ENCODE data around the gene SMIM32. TPM values are rescaled to one million over a fixed set of nuclear protein-coding genes. Genes with fewer than 3 reads are reported as not detected.

SMIM32 gene
- total and polyA plus RNA-seq, 2 of the 4 experiments (the other 2 are of a cell fraction): not detected

DNA sequence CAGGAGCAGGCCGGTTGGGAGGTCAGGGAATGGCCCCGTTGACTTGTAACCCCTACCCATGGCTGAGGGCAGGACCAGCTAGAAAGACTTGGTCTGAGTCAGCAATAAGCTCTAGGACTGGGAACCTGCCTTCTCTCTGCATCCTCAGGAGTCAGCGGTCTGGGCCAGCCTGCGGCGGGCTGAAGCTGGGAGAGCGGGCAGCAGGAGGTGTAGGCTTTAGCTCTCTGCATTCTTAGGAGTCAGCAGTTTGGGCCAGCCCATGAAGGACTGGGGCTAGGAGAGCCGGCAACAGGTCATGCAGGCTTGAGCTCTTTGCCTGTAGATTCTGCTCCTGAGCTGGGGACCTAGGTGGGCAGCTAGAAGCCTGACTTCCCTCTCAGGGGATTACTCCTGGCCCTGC is 6.4 kb upstream of the SMIM32 start:
- H3K4me3 ChIP-seq (ENCODE audit: insufficient read depth, low read depth, low read length): no peak overlapping the region
- H3K9me3 ChIP-seq (ENCODE audit: control insufficient read depth, insufficient read depth, low read length): no peaks in the 10 kb centered on the region
- TF ChIP-seq MAFK (IDR thresholded peaks at IDR 0.05; ENCODE audit: low read depth, low read length) (0 out of 2 replicates have a peak, but pooled peaks have one; percentile 18), RAD21 (IDR thresholded peaks at IDR 0.05; ENCODE audit: low read length) (no peak), MAZ (IDR thresholded peaks at IDR 0.05; ENCODE audit: borderline replicate concordance, low read depth, low read length) (no peak), RFX5 (IDR thresholded peaks at IDR 0.05; ENCODE audit: low read depth, low read length) (no peak), SMC3 (IDR thresholded peaks at IDR 0.05; ENCODE audit: low read depth, low read length) (no peak), USF2 (IDR thresholded peaks at IDR 0.05; ENCODE audit: low read depth, low read length) (no peak)
- no peak overlapping the region for H3K14ac ChIP-seq (replicated peaks; ENCODE audit: low read depth, low read length)
- no peak overlapping the region for H4K5ac ChIP-seq (ENCODE audit: low read depth, low read length)
- dilution Hi-C loops (cut with HindIII; ENCODE audit: low sequenced_read_pairs, unreplicated experiment) (no loop called here), in situ Hi-C loops (cut with MboI; ENCODE audit: low sequenced_read_pairs) (no loop called here), intact Hi-C loops (cut with micrococcal nuclease) (no loop called here)
- WGBS, 2 experiments (ENCODE audit: extremely low coverage in 2 of 2, insufficient read length in 1 of 2): 78% methylated on average over 4 of the region's 7 CpGs; no CpG with 5 or more reads in 1 of the 2 experiments
- H2BK5ac ChIP-seq (ENCODE audit: low read depth, low read length, poor library complexity, severe bottlenecking): no peak overlapping the region
- no peak overlapping the region for H3K27ac ChIP-seq (ENCODE audit: insufficient read depth, low read length)
- ChIA-PET CTCF (no interaction called here), POLR2A (ENCODE audit: unreplicated experiment) (no interaction called here)
- no peak overlapping the region for H2AK5ac ChIP-seq (ENCODE audit: low read depth, low read length)
- no peaks in the 10 kb centered on the region for H3K36me3 ChIP-seq (ENCODE audit: control insufficient read depth, insufficient read depth, low read length)
- no peak overlapping the region for H2BK20ac ChIP-seq (ENCODE audit: low read depth, low read length)
- H4K8ac ChIP-seq (ENCODE audit: low read depth in 2 of 2, low read length in 2 of 2): no peak overlapping the region
- no peak overlapping the region for H3K23ac ChIP-seq (ENCODE audit: low read depth, low read length)
- BruUV-seq (replicated peaks): no TSS peak
- no peak overlapping the region for H3K4me2 ChIP-seq (ENCODE audit: low read depth, low read length)
- no peak overlapping the region for H4K91ac ChIP-seq (ENCODE audit: insufficient read depth, low read depth, low read length)
- H3K56ac ChIP-seq (ENCODE audit: extremely low read depth, insufficient read depth, low read length): no peak overlapping the region
- H2AK9ac ChIP-seq (replicated peaks; ENCODE audit: low read depth, low read length, poor library complexity): no peak overlapping the region
- no peaks in the 10 kb centered on the region for H3K9me1 ChIP-seq (ENCODE audit: insufficient read depth, low read length)
- H2BK120ac ChIP-seq (ENCODE audit: low read depth, low read length): no peak overlapping the region
- ATAC-seq (ENCODE audit: low read depth): no peak
- no peak overlapping the region for H3K4ac ChIP-seq (ENCODE audit: low read depth, low read length)
- no peak overlapping the region for H3K9ac ChIP-seq (ENCODE audit: low read depth, low read length)
- H2AFZ ChIP-seq (replicated peaks; ENCODE audit: low read length, poor library complexity): no peak overlapping the region
- H3K79me1 ChIP-seq (ENCODE audit: low read depth in 1 of 2, low read length in 2 of 2): no peaks in the 10 kb centered on the region
- H3K27me3 ChIP-seq (ENCODE audit: control insufficient read depth, insufficient read depth, low read length): peaks cover 40% of the 10 kb centered on the region
- H3K18ac ChIP-seq (ENCODE audit: low read depth, low read length): no peak overlapping the region
- no peak overlapping the region for H2BK15ac ChIP-seq (ENCODE audit: low read depth, low read length)
- H3K4me1 ChIP-seq (ENCODE audit: control insufficient read depth, insufficient read depth, low read length): no peaks in the 10 kb centered on the region; the same call in 1 of the 2 replicates
- H4K20me1 ChIP-seq (ENCODE audit: insufficient read depth, low read length): no peaks in the 10 kb centered on the region
- DNase-seq: no peak

Data from IMR-90 (cell line).